ENCODE data around the gene OSTN.
"Not testable (repeated sequence)": the region's sequence is repeated elsewhere in the genome, so short reads cannot be mapped to it uniquely, and the experiment has no call there.

OSTN gene

DNA sequence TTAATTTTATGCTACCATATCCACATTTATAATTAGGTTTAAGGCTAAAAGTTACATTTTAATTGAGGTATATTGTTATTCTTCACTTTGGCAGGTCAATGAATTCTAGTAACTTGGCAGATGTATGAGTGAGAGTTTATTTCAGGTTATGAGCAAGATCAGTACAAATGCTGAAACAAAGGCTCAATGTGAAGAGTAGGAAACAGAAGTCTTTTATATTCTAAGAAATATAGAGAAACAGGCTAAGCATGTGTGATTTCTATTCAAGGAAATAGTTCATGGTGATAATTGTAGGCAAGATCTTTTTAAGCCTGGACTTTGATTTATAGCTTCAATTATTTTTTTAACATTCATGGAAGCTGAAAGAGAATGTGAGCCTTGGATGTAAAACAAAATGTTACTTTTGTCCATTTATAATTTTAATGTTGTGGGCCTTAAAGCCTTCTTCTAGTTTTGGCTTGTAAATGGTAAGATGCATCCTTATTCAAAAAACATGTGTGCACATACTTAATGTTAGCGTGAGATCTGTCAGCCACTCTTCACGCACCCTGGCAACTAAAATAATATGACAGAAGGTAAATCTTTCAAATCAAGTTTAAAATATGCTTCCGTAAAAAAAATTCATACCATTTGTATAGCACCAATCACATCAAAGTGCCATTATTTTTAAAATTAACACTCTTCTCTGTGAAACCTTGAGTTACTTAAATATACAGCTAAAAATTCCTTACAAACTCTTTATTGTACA is 22.8 kb upstream of the OSTN start:
- Histone ChIP-seq H3K4me1 (0 out of 20 replicates have a peak, but pooled peaks cover 0 to 3% (median 0%) of the 10 kb centered on the region in 10 experiments), H3K27ac (no peak overlapping the region)

DNA sequence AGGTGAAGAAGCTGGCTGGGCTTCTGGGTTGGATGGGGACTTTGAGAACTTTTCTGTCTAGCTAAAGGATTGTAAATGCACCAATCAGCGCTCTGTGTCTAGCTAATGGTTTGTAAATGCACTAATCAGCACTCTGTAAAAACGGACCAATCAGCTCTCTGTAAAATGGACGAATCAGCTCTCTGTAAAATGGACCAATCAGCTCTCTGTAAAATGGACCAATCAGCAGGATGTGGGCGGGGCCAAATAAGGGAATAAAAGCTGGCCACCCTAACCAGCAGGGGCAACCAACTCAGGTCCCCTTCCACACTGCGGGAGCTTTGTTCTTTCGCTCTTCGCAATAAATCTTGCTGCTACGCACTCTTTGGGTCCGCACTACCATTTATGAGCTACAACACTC is 13.7 kb upstream of the OSTN start:
- H3K36me3 ChIP-seq, H3K27ac ChIP-seq, H3K27me3 ChIP-seq, H4K20me1 ChIP-seq, H3K4me1 ChIP-seq, H3K4me2 ChIP-seq, H3K4me3 ChIP-seq, H3K9ac ChIP-seq: not testable (repeated sequence)
- H3K9me3 ChIP-seq (replicated peaks in 1 of 11) = peaks cover 5 to 18% (median 12%) of the 10 kb centered on the region in 11 experiments; a peak in 19 of 22 replicates

More for the DNA sequence above, 22.8 kb upstream of the OSTN start:
- Histone ChIP-seq H3K36me3 (no peaks in the 10 kb centered on the region), H3K9ac (no peak overlapping the region), H3K9me3 (replicated peaks in 1 of 11) (peaks cover 0 to 21% (median 0%) of the 10 kb centered on the region in 11 experiments; a peak in 8 of 22 replicates), H3K27me3 (no peaks in the 10 kb centered on the region), H3K4me2 (no peak overlapping the region), H4K20me1 (no peaks in the 10 kb centered on the region), H3K4me3 (no peak overlapping the region)
- no peak for TF ChIP-seq Cebpa-rat (IDR thresholded peaks at IDR 0.05)

DNA sequence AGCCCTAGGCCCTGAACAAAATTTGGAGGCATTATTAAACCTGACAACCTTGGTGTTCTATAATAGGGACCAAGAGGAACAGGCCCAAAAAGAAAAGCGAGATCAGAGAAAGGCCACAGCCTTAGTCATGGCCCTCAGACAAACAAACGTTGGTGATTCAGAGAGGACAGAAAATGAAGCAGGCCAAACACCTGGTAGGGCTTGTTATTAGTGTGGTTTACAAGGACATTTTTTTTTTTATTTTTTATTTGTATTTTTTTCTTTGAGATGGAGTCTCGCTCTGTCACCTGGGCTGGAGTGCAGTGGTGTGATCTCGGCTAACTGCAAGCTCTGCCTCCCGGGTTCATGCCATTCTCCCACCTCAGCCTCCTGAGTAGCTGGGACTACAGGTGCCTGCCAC is 10.8 kb upstream of the OSTN start:
- H3K9me3 ChIP-seq (replicated peaks in 1 of 11) = peaks cover 12 to 28% (median 22%) of the 10 kb centered on the region in 11 experiments; a peak in 20 of 22 replicates
- H3K27me3 ChIP-seq, H3K36me3 ChIP-seq, H3K27ac ChIP-seq, H3K9ac ChIP-seq, H3K4me1 ChIP-seq, H4K20me1 ChIP-seq, H3K4me2 ChIP-seq, H3K4me3 ChIP-seq: not testable (repeated sequence)

- not testable (repeated sequence) for H3K4me2 ChIP-seq, H3K4me1 ChIP-seq, H4K20me1 ChIP-seq, H3K36me3 ChIP-seq, H3K27me3 ChIP-seq, H3K27ac ChIP-seq, H3K9ac ChIP-seq, H3K4me3 ChIP-seq
- peaks cover 3 to 15% (median 10%) of the 10 kb centered on the region in 11 experiments; a peak in 13 of 22 replicates for H3K9me3 ChIP-seq (replicated peaks in 1 of 11)
These were observed 6.8 kb upstream of the OSTN start for GRCh38 chr3:191192270-191192669.

DNA sequence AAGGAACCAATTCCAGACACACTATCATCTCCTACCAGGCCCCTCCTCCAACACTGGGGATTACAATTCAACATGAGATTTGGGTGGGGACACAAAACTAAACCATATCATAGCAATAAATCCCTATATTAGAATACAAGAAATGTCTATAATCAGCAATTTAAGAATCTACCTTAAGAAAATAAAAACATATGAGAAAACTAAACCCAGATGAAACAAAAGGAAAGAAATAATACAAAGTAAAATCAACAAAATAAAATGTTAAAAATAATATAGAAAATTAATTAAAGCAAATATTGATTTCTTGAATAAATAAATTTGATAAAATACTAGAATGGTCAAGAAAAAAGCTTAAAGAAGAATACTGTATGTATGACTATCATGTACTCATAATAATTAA is 6.1 kb upstream of the OSTN start:
- H3K27me3 ChIP-seq = no peaks in the 10 kb centered on the region
- 0 out of 20 replicates have a peak, but pooled peaks cover 0 to 4% (median 0%) of the 10 kb centered on the region in 10 experiments for H3K4me1 ChIP-seq
- H3K4me3 ChIP-seq = no peak overlapping the region
- no peak overlapping the region for H3K9ac ChIP-seq
- TF ChIP-seq Cebpa-rat (IDR thresholded peaks at IDR 0.05) = no peak
- no peak overlapping the region for H3K27ac ChIP-seq
- peaks cover 3 to 15% (median 10%) of the 10 kb centered on the region in 11 experiments; a peak in 13 of 22 replicates for H3K9me3 ChIP-seq (replicated peaks in 1 of 11)
- H4K20me1 ChIP-seq = no peaks in the 10 kb centered on the region
- no peaks in the 10 kb centered on the region for H3K36me3 ChIP-seq
- H3K4me2 ChIP-seq = no peak overlapping the region

DNA sequence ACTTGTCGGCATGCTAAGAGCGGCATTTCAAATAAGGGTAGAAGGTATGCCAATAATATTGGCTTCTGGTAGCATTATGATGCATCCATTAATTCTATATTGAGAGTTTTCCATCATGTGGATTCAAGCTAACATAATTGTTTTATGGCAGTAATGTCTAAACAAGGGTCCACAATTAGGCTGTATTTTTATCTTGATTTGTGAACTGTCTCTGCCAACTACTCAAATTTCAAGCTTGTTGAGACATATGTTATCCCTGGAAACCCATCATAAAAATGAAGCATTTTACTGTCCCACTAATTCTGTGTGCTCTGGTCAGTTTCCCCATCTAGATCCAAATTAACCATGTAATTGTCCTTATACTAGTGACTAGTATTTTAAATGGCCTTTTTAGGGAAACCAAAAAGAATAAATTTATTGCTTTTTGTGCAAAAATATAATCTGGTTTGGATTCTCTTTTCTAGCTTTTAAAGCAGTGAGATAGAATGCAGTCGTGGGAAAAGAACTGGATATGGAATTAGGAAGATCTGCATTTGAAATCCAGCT is 1.2 kb upstream of the OSTN start:
- H3K36me3 ChIP-seq = no peaks in the 10 kb centered on the region
- H3K27me3 ChIP-seq = no peaks in the 10 kb centered on the region
- no peak overlapping the region for H3K27ac ChIP-seq
- H3K9ac ChIP-seq = no peak overlapping the region
- no peak for TF ChIP-seq Cebpa-rat (IDR thresholded peaks at IDR 0.05)
- H3K4me2 ChIP-seq = no peak overlapping the region
- no peak overlapping the region for H3K4me3 ChIP-seq
- no peaks in the 10 kb centered on the region for H3K4me1 ChIP-seq
- no peaks in the 10 kb centered on the region for H4K20me1 ChIP-seq
- peaks cover 0 to under 1% (median 0%) of the 10 kb centered on the region in 11 experiments; a peak in 1 of 22 replicates for H3K9me3 ChIP-seq (replicated peaks in 1 of 11)

DNA sequence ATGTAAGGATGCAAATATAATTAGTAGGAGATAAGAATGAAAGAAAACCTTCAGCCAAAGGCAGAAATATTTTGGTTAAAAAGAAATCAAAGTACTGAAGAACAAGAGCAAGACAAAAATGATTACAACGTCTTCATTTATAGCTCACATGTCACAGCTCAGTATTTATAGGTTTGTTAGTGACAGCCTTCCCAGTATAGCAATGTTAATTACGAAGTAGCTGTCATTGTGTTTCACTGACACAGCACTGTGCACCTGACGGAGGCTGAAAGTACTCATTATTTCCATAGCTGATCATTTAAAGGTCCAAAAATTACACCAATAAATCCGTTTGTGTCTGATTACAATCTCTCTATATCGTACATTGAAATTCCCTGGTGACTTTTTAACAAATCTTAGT is 561 bp upstream of the OSTN start:
- Histone ChIP-seq H3K9ac (no peak overlapping the region), H3K9me3 (replicated peaks in 1 of 11) (no peaks in the 10 kb centered on the region), H3K27ac (no peak overlapping the region), H3K27me3 (no peaks in the 10 kb centered on the region), H3K4me3 (no peak overlapping the region), H4K20me1 (no peaks in the 10 kb centered on the region), H3K36me3 (no peaks in the 10 kb centered on the region), H3K4me1 (no peaks in the 10 kb centered on the region), H3K4me2 (no peak overlapping the region)
- TF ChIP-seq Cebpa-rat (IDR thresholded peaks at IDR 0.05) = no peak

DNA sequence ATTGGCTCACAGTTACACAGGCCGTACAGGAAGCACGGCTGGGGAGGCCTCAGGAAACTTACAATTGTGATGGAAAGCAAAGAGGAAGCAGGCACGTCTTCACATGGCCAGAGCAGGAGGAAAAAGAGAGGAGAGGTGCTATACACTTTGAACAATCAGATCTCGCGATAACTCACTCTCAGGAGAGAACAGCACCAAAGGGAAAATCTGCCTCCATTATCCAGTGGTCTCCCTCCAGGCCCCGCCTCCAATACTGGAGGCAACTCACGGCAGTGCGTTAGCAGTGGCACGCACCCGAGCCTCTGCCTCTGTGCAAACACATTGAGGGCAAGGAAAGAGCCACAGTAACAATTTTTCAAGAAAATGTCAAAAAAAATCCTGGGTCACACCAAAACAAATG is 11.0 kb downstream of the OSTN start:
- H3K9ac ChIP-seq = no peak overlapping the region
- H3K4me3 ChIP-seq = no peak overlapping the region
- no peaks in the 10 kb centered on the region for H4K20me1 ChIP-seq
- H3K27me3 ChIP-seq = no peaks in the 10 kb centered on the region
- H3K4me1 ChIP-seq = peaks cover 0 to 5% (median 0%) of the 10 kb centered on the region in 10 experiments; a peak in 2 of 20 replicates
- H3K4me2 ChIP-seq = no peak overlapping the region
- TF ChIP-seq Cebpa-rat (IDR thresholded peaks at IDR 0.05) = no peak
- H3K36me3 ChIP-seq = no peaks in the 10 kb centered on the region
- H3K27ac ChIP-seq = no peak overlapping the region
- peaks cover 0 to 6% (median 0%) of the 10 kb centered on the region in 11 experiments; a peak in 3 of 22 replicates for H3K9me3 ChIP-seq (replicated peaks in 1 of 11)

- Histone ChIP-seq H3K4me1 (no peaks in the 10 kb centered on the region), H3K27ac (no peak overlapping the region), H3K27me3 (no peaks in the 10 kb centered on the region), H4K20me1 (no peaks in the 10 kb centered on the region), H3K4me2 (no peak overlapping the region), H3K9me3 (replicated peaks in 1 of 11) (peaks cover 7 to 12% (median 9%) of the 10 kb centered on the region in 11 experiments; a peak in 20 of 22 replicates), H3K9ac (no peak overlapping the region), H3K36me3 (no peaks in the 10 kb centered on the region), H3K4me3 (no peak overlapping the region)
- no peak for TF ChIP-seq Cebpa-rat (IDR thresholded peaks at IDR 0.05)
These were observed 17.5 kb downstream of the OSTN start for GRCh38 chr3:191216510-191216909.

GRCh38 chr3:191217301-191217700 is 18.3 kb downstream of the OSTN start:
- Histone ChIP-seq H3K27me3 (no peaks in the 10 kb centered on the region), H3K4me2 (no peak overlapping the region), H3K9me3 (replicated peaks in 1 of 11) (peaks cover 7 to 15% (median 9%) of the 10 kb centered on the region in 11 experiments; a peak in 20 of 22 replicates), H3K4me1 (no peaks in the 10 kb centered on the region), H4K20me1 (no peaks in the 10 kb centered on the region), H3K36me3 (no peaks in the 10 kb centered on the region), H3K9ac (no peak overlapping the region), H3K4me3 (no peak overlapping the region), H3K27ac (no peak overlapping the region)
- TF ChIP-seq Cebpa-rat (IDR thresholded peaks at IDR 0.05) = no peak
